HepG2 (cell line): ENCODE results near the gene SAMM50. TPM values are rescaled to one million over a fixed set of nuclear protein-coding genes. Genes with fewer than 3 reads are reported as not detected.

ENCODE experiments used
- ATAC-seq: fragments of 200-7000 bp; cut with Tn5 transposase; 3 replicates; pipeline ENCODE4 v1.9.1; 2020; ENCODE audit warnings: mild to moderate bottlenecking, moderate library complexity
- BruUV-seq: library from RNA; stranded (reverse); fragments of 400-500 nt; replicated peaks from 2 replicates; lab custom pipeline; 2021; lab: Mats Ljungman, UMichigan
- CTCF ChIA-PET: fragments of 300-600 bp; formaldehyde crosslinking; extraction: SDS; loops from one replicate; lab custom pipeline; 2021; ENCODE audit warnings: low total read pairs, inconsistent platforms, low intra/inter-chr PET ratio; lab: Yijun Ruan, JAX
- POLR2A ChIA-PET: fragments of 350-600 bp; sonication (Branson Sonifier 250); formaldehyde crosslinking; loops from one replicate; lab custom pipeline; 2020; ENCODE audit warnings: antibody characterized with exemption, inconsistent platforms; lab: Yijun Ruan, JAX
- DNase-seq: peaks from one replicate; pipeline ENCODE4 v3.0.0-alpha.2; 2015; ENCODE audit warnings: low spot score
- FAIRE-seq: peaks from 3 replicates; lab custom pipeline; 2011; peaks lifted over from hg19 to GRCh38; lab: Jason Lieb, UNC
- H2AFZ ChIP-seq: one replicate; pipeline ENCODE4 v1.6.1; 2011; ENCODE audit warnings: low read length, inconsistent platforms
- H3K27ac ChIP-seq: fragments of 300-600 bp; 3 replicates; pipeline ENCODE4 v1.8.0; 2011; ENCODE audit warnings: mixed run types, mild to moderate bottlenecking, mixed read lengths, low read length, inconsistent platforms; ENCODE audit not compliant: insufficient read depth; ENCODE audit errors: extremely low read length
- H3K27me3 ChIP-seq, 2 experiments: fragments of 200-600 bp in 1 of 2; 2 replicates in 1 of 2; 3 replicates in 1 of 2; pipeline versions ENCODE4 v1.6.0 to v1.8.0; 2011; ENCODE audit warnings: low read length in 2 of 2, mild to moderate bottlenecking in 2 of 2, moderate library complexity in 2 of 2, inconsistent platforms in 1 of 2; ENCODE audit not compliant: insufficient read depth in 2 of 2, control insufficient read depth in 1 of 2
- H3K36me3 ChIP-seq, 2 experiments: fragments of 200-600 bp in 1 of 2; replicated peaks in 1 of 2; 2 replicates in 1 of 2; 3 replicates in 1 of 2; pipeline versions ENCODE4 v1.5.1 to v1.8.0; 2011; ENCODE audit warnings: low read length in 2 of 2, inconsistent platforms in 1 of 2; ENCODE audit not compliant: insufficient read depth in 2 of 2, control insufficient read depth in 1 of 2
- H3K4me1 ChIP-seq: 2 replicates; pipeline ENCODE4 v1.5.1; 2012; ENCODE audit warnings: low read length, inconsistent platforms; ENCODE audit not compliant: insufficient read depth
- H3K4me2 ChIP-seq: 2 replicates; pipeline ENCODE4 v1.6.0; 2011; ENCODE audit warnings: low read depth, low read length, inconsistent platforms
- H3K4me3 ChIP-seq, 3 experiments: fragments of 200-600 bp in 1 of 3; sonication (generic), shearing (Covaris generic) in 1 of 3; replicated peaks in 1 of 3; 2 replicates each; pipeline ENCODE4 v1.5.1; 2011 to 2016; ENCODE audit warnings: low read length in 3 of 3, inconsistent platforms in 2 of 3, low read depth in 2 of 3, mild to moderate bottlenecking in 2 of 3, control low read depth in 1 of 3, mixed read lengths in 1 of 3; ENCODE audit not compliant: insufficient read depth in 1 of 3
- H3K79me2 ChIP-seq: one replicate; pipeline ENCODE4 v1.6.1; 2011; ENCODE audit warnings: low read length, inconsistent platforms; ENCODE audit not compliant: insufficient read depth
- H3K9ac ChIP-seq: 2 replicates; pipeline ENCODE4 v1.6.0; 2011; ENCODE audit warnings: mild to moderate bottlenecking, low read depth, low read length, inconsistent platforms; ENCODE audit not compliant: insufficient read depth
- H3K9me3 ChIP-seq: 2 replicates; pipeline ENCODE4 v1.5.1; 2012; ENCODE audit warnings: mild to moderate bottlenecking, low read length
- H4K20me1 ChIP-seq: 2 replicates; pipeline ENCODE4 v1.6.0; 2011; ENCODE audit warnings: inconsistent platforms, mild to moderate bottlenecking, low read length, moderate library complexity; ENCODE audit not compliant: insufficient read depth
- CBX5 ChIP-seq: sonication (generic); formaldehyde crosslinking; IDR thresholded peaks from 2 replicates; pipeline ENCODE4 v1.4.0; 2020; ENCODE audit warnings: missing genetic modification reagents, borderline replicate concordance
- CHD2 ChIP-seq: IDR thresholded peaks from 2 replicates; pipeline ENCODE4 v1.6.1; 2011; ENCODE audit warnings: low read depth, low read length, improper control_type of control experiment
- CHD4 ChIP-seq: fragments of 200-600 bp; sonication (generic); IDR thresholded peaks from 2 replicates; pipeline ENCODE4 v1.7.0; 2017; ENCODE audit warnings: mild to moderate bottlenecking, low read length, borderline replicate concordance
- HIC2 ChIP-seq: sonication (generic); formaldehyde crosslinking; IDR thresholded peaks from 2 replicates; pipeline ENCODE4 v1.9.0; 2022; ENCODE audit warnings: low read depth, missing genetic modification reagents
- HNF1B ChIP-seq: sonication (generic); formaldehyde crosslinking; IDR thresholded peaks from 2 replicates; pipeline ENCODE4 v1.5.1; 2020; ENCODE audit warnings: mild to moderate bottlenecking, moderate library complexity, missing genetic modification reagents
- SP140L ChIP-seq: sonication (generic); formaldehyde crosslinking; IDR thresholded peaks from 2 replicates; pipeline ENCODE4 v1.4.0; 2020; ENCODE audit warnings: missing genetic modification reagents, borderline replicate concordance
- TFDP2 ChIP-seq: sonication (generic); formaldehyde crosslinking; IDR thresholded peaks from 2 replicates; pipeline ENCODE4 v1.4.0; 2020; ENCODE audit warnings: missing genetic modification reagents
- ZNF12 ChIP-seq: sonication (generic); formaldehyde crosslinking; IDR thresholded peaks from 2 replicates; pipeline ENCODE4 v1.5.0; 2020; ENCODE audit warnings: missing genetic modification reagents
- ZNF543 ChIP-seq: sonication (generic); formaldehyde crosslinking; IDR thresholded peaks from 2 replicates; pipeline ENCODE4 v1.4.0; 2020; ENCODE audit warnings: mild to moderate bottlenecking, missing genetic modification reagents
- ZNF546 ChIP-seq: sonication (generic); formaldehyde crosslinking; conservative IDR thresholded peaks from 2 replicates; pipeline ENCODE4 v1.8.1; 2023; ENCODE audit warnings: mild to moderate bottlenecking, missing genetic modification reagents
- ZNF562 ChIP-seq: sonication (generic); formaldehyde crosslinking; IDR thresholded peaks from 2 replicates; pipeline ENCODE4 v1.8.0; 2022; ENCODE audit warnings: missing genetic modification reagents, borderline replicate concordance
- WGBS: methylation state at CpG from one replicate; pipeline ENCODE4 v1.1.6; 2017; ENCODE audit warnings: low lambda C conversion rate; 5-methylcytosine and 5-hydroxymethylcytosine counted together
- in situ Hi-C: cut with HindIII; loops from 2 replicates; pipeline ENCODE4 v1.10.0; 2017; ENCODE audit warnings: low pct_unique_long_range_greater_than_20kb; ENCODE audit not compliant: extremely low pct_ligation_motif_present
- intact Hi-C: fragments of 100-400 bp; cut with micrococcal nuclease; formaldehyde crosslinking; loops from one replicate; pipeline ENCODE4 v1.10.0; 2022; ENCODE audit not compliant: unreplicated experiment
- polyA plus RNA-seq, 8 experiments: library from polyadenylated mRNA; depleted of rRNA in 3 of 8; stranded (reverse) in 7 of 8; unstranded in 1 of 8; fragments of >200 nt; fragmentation: Illumina TruSeq in 4 of 8; extraction: Trizol in 4 of 8; gene quantifications; 2 replicates each; pipeline versions ENCODE4 v1.2.1 to v1.2.3, GENCODE V29; 2011 to 2016; ENCODE audit warnings: low read depth in 4 of 8, missing spikeins in 1 of 8, mixed read lengths in 1 of 8; ENCODE audit not compliant: insufficient read depth in 1 of 8
- total RNA-seq, 5 experiments: library from RNA; depleted of rRNA; stranded (reverse); fragments of >200 nt; fragmentation: Illumina TruSeq; extraction: Trizol; gene quantifications; 2 replicates each; pipeline ENCODE4 v1.2.3, GENCODE V29; 2016; ENCODE audit warnings: low read depth in 1 of 5

SAMM50 gene
- total and polyA plus RNA-seq, 2 of the 13 experiments (the other 11 are each of a cell fraction or from before 2014, with no cell fraction given) = 34.7 to 63.4 TPM

DNA sequence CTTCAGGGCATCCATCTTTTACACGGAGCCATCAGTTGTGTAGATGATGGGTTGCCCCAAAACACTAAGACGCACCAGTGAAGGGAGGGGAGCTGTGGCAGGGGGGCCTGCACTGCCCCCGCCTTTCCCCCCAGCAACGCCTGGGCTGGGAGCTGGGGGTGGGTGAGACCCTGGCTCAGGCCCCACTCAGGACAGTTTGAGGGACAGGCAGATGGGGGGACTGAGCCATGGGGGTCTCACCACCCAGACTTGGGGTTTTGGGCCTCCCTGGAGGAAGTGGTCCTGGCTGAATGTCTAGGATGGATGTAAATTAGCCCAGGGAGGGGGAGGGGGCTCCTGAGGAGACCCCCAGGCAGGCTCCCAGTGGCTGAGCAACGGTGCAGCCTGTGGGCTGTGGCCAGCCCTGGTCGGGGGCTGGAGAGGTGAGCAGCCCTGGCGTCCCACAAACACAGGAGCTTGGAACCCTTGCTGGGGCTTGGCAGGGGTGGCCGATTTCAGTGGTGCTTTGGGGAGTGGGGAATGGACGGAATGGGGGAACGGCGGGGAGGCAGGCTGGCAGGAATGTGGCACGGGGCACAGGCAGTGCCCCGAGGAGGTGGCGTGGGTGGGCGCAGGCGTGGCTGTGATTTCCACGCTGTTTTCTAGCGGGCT lies 74.9 kb downstream of the SAMM50 start:
- CTCF ChIA-PET = no interaction called here
- H3K9ac ChIP-seq = no peak overlapping the region
- no peak overlapping the region for H3K4me2 ChIP-seq
- no peak overlapping the region for H3K27ac ChIP-seq
- BruUV-seq = no TSS peak
- no peak for FAIRE-seq
- H2AFZ ChIP-seq = no peak overlapping the region
- 0 out of 2 replicates have a peak, but pooled peaks cover 8% of the 10 kb centered on the region for H3K4me1 ChIP-seq
- TF ChIP-seq TFDP2 (CRISPR knock-in tag) (no peak), SP140L (CRISPR knock-in tag) (no peak), CHD2 (no peak), CHD4 (no peak), ZNF546 (CRISPR knock-in tag) (no peak)
- in situ Hi-C loops = no loop called here
- POLR2A ChIA-PET = no interaction called here
- H3K36me3 ChIP-seq = no peaks in the 10 kb centered on the region
- H3K9me3 ChIP-seq = no peaks in the 10 kb centered on the region
- H4K20me1 ChIP-seq = no peaks in the 10 kb centered on the region
- H3K27me3 ChIP-seq = peaks cover 0 to 11% of the 10 kb centered on the region in 2 experiments; a peak in 1 of 5 replicates
- no peaks in the 10 kb centered on the region for H3K79me2 ChIP-seq
- ATAC-seq = no peak
- intact Hi-C loops = no loop called here
- no peak for DNase-seq
- WGBS = 54% methylated on average over 13 of the region's 18 CpGs
- H3K4me3 ChIP-seq = no peak overlapping the region

GRCh38 chr22:44030702-44031082 lies 75.5 kb downstream of the SAMM50 start:
- DNase-seq (no peak), ATAC-seq (no peak), FAIRE-seq (no peak)
- H3K36me3 ChIP-seq = no peaks in the 10 kb centered on the region
- 7% methylated on average over 8 of the region's 8 CpGs for WGBS
- intact Hi-C loops = no loop called here
- H3K79me2 ChIP-seq = no peaks in the 10 kb centered on the region
- POLR2A ChIA-PET = no interaction called here
- no peak overlapping the region for H3K27ac ChIP-seq
- H3K4me1 ChIP-seq = 0 out of 2 replicates have a peak, but pooled peaks cover 8% of the 10 kb centered on the region
- H3K27me3 ChIP-seq = peaks cover 0 to 7% of the 10 kb centered on the region in 2 experiments; a peak in 1 of 5 replicates
- H3K9me3 ChIP-seq = no peaks in the 10 kb centered on the region
- no peak overlapping the region for H3K9ac ChIP-seq
- no peak overlapping the region for H2AFZ ChIP-seq
- H3K4me3 ChIP-seq = no peak overlapping the region
- in situ Hi-C loops = no loop called here
- BruUV-seq = no TSS peak
- CTCF ChIA-PET = no interaction called here
- no peaks in the 10 kb centered on the region for H4K20me1 ChIP-seq
- H3K4me2 ChIP-seq = no peak overlapping the region
- no peak for TF ChIP-seq HNF1B (CRISPR knock-in tag)
- no peak for TF ChIP-seq ZNF543
- no peak for TF ChIP-seq ZNF12 (CRISPR knock-in tag)
- TF ChIP-seq HIC2 (CRISPR knock-in tag) = no peak
- no peak for TF ChIP-seq ZNF562
- no peak for TF ChIP-seq CBX5 (CRISPR knock-in tag)
